Hepatocyte (in vitro differentiated cells): Measurements from ENCODE around the gene ALPK3. TPM values are rescaled to one million over a fixed set of nuclear protein-coding genes. Genes with fewer than 3 reads are reported as not detected.

ENCODE experiments used
- DNase-seq: peaks from one replicate; pipeline ENCODE4 v3.0.0-alpha.2; 2016; ENCODE audit warnings: low spot score
- H2AFZ ChIP-seq: fragments of 200-600 bp; sonication (generic); 2 replicates; pipeline ENCODE4 v1.6.0; 2016; ENCODE audit warnings: antibody characterized with exemption, mild to moderate bottlenecking
- H3K27ac ChIP-seq: fragments of 200-600 bp; sonication (generic); 2 replicates; pipeline ENCODE4 v1.5.1; 2016; ENCODE audit warnings: mild to moderate bottlenecking
- H3K27me3 ChIP-seq: fragments of 200-600 bp; sonication (generic); 2 replicates; pipeline ENCODE4 v1.6.1; 2016
- H3K36me3 ChIP-seq: fragments of 200-600 bp; sonication (generic); replicated peaks from 2 replicates; pipeline ENCODE4 v1.5.1; 2016; ENCODE audit warnings: low read depth; ENCODE audit not compliant: insufficient read depth
- H3K4me1 ChIP-seq: fragments of 200-600 bp; sonication (generic); 2 replicates; pipeline ENCODE4 v1.5.1; 2016; ENCODE audit warnings: mild to moderate bottlenecking, moderate library complexity; ENCODE audit not compliant: insufficient read depth
- H3K4me2 ChIP-seq: fragments of 200-600 bp; sonication (generic); 2 replicates; pipeline ENCODE4 v1.6.0; 2016
- H3K4me3 ChIP-seq: fragments of 200-600 bp; sonication (generic); 2 replicates; pipeline ENCODE4 v1.5.1; 2016; ENCODE audit warnings: mild to moderate bottlenecking
- H3K79me2 ChIP-seq: fragments of 200-600 bp; sonication (generic); 2 replicates; pipeline ENCODE4 v1.6.0; 2017; ENCODE audit warnings: mild to moderate bottlenecking
- H3K9me2 ChIP-seq: fragments of 200-600 bp; sonication (generic); replicated peaks from 2 replicates; pipeline ENCODE4 v1.6.0; 2017; ENCODE audit warnings: mild to moderate bottlenecking; ENCODE audit not compliant: insufficient read depth
- H3K9me3 ChIP-seq: fragments of 200-600 bp; sonication (generic); 2 replicates; pipeline ENCODE4 v1.5.1; 2016; ENCODE audit warnings: low read depth, mild to moderate bottlenecking
- H4K20me1 ChIP-seq: fragments of 200-600 bp; sonication (generic); 2 replicates; pipeline ENCODE4 v1.6.0; 2016; ENCODE audit warnings: mild to moderate bottlenecking; ENCODE audit not compliant: insufficient read depth, poor library complexity, severe bottlenecking
- EZH2 ChIP-seq: fragments of 200-600 bp; sonication (generic); IDR thresholded peaks from 2 replicates; pipeline ENCODE4 v1.6.1; 2016; ENCODE audit warnings: antibody characterized with exemption, mild to moderate bottlenecking, borderline replicate concordance
- EZH2phosphoT487 ChIP-seq: fragments of 200-600 bp; sonication (generic); IDR thresholded peaks from one replicate; pipeline ENCODE4 v1.6.1; 2018; ENCODE audit warnings: antibody characterized with exemption, mild to moderate bottlenecking, low read depth, moderate library complexity; ENCODE audit not compliant: unreplicated experiment, severe bottlenecking
- WGBS: methylation state at CpG from one replicate; pipeline ENCODE4 v1.1.6; 2016; ENCODE audit warnings: low lambda C conversion rate; ENCODE audit errors: missing lambda C conversion rate; 5-methylcytosine and 5-hydroxymethylcytosine counted together
- polyA plus RNA-seq: library from polyadenylated mRNA; unstranded; fragments of >200 nt; fragmentation: Nextera tagmentation; extraction: Ambion mirVana; gene quantifications from 2 replicates; pipeline ENCODE4 v1.2.1, GENCODE V29; 2016
- total RNA-seq: library from RNA; depleted of rRNA; stranded (reverse); fragments of >200 nt; gene quantifications from 2 replicates; pipeline ENCODE4 v1.2.3, GENCODE V29; 2014
- TF ChIP-seq, protein P1 (sequence below): fragments of 200-600 bp; sonication (generic); IDR thresholded peaks from 2 replicates; pipeline ENCODE4 v1.5.1; 2016; ENCODE audit warnings: antibody characterized with exemption, mild to moderate bottlenecking; ENCODE audit not compliant: poor library complexity

The ALPK3 gene, protein sequence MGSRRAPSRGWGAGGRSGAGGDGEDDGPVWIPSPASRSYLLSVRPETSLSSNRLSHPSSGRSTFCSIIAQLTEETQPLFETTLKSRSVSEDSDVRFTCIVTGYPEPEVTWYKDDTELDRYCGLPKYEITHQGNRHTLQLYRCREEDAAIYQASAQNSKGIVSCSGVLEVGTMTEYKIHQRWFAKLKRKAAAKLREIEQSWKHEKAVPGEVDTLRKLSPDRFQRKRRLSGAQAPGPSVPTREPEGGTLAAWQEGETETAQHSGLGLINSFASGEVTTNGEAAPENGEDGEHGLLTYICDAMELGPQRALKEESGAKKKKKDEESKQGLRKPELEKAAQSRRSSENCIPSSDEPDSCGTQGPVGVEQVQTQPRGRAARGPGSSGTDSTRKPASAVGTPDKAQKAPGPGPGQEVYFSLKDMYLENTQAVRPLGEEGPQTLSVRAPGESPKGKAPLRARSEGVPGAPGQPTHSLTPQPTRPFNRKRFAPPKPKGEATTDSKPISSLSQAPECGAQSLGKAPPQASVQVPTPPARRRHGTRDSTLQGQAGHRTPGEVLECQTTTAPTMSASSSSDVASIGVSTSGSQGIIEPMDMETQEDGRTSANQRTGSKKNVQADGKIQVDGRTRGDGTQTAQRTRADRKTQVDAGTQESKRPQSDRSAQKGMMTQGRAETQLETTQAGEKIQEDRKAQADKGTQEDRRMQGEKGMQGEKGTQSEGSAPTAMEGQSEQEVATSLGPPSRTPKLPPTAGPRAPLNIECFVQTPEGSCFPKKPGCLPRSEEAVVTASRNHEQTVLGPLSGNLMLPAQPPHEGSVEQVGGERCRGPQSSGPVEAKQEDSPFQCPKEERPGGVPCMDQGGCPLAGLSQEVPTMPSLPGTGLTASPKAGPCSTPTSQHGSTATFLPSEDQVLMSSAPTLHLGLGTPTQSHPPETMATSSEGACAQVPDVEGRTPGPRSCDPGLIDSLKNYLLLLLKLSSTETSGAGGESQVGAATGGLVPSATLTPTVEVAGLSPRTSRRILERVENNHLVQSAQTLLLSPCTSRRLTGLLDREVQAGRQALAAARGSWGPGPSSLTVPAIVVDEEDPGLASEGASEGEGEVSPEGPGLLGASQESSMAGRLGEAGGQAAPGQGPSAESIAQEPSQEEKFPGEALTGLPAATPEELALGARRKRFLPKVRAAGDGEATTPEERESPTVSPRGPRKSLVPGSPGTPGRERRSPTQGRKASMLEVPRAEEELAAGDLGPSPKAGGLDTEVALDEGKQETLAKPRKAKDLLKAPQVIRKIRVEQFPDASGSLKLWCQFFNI (N-terminal part only)
- total RNA-seq, result 25.3 and 25.9 TPM in 2 replicates
- 6.0 and 7.1 TPM in 2 replicates for polyA plus RNA-seq

DNA sequence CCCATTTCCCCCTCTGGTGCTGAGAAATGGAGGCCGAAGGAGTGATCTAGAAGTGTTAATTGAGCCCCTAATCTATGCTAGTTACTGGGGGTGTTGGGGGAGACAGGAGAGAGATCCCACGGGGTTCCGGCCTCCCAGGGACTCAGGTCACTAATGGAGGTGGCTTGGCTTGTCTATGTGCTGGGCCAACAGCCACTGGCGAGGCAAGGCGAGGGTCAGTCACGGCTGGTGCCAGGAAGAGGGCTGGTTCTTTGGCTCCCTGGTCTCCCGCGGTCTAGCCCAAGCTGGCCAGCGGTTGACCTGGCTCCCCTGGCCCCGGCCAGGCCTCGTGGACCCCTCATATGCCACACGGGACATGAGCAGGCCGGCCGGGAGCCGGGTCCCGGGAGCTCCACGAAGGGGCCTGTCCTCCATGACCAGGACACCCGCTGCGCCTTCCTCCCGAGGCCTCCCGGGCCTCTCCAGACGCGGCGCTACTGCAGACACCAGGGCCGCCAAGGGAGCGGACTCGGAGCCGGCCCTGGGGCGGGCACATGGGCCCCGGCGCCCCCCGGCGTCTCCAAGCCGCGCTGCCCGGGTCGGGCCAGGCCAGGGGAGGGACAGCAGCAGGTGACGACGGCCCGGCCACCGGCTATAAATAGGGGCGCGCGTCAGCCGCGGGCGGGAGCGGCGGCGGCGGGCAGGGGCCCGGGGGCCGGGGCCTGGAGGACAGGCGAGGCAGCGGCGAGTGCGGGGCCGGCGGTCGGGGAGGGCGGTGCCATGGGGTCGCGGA, at the start of gene ALPK3:
Gene ALPK3 (plus strand): TSS at position 663 of the 772 bp plus-strand sequence. CDS start 97 bp downstream, at position 760.
- TF ChIP-seq EZH2, result no peak
- TF ChIP-seq, protein P1, sequence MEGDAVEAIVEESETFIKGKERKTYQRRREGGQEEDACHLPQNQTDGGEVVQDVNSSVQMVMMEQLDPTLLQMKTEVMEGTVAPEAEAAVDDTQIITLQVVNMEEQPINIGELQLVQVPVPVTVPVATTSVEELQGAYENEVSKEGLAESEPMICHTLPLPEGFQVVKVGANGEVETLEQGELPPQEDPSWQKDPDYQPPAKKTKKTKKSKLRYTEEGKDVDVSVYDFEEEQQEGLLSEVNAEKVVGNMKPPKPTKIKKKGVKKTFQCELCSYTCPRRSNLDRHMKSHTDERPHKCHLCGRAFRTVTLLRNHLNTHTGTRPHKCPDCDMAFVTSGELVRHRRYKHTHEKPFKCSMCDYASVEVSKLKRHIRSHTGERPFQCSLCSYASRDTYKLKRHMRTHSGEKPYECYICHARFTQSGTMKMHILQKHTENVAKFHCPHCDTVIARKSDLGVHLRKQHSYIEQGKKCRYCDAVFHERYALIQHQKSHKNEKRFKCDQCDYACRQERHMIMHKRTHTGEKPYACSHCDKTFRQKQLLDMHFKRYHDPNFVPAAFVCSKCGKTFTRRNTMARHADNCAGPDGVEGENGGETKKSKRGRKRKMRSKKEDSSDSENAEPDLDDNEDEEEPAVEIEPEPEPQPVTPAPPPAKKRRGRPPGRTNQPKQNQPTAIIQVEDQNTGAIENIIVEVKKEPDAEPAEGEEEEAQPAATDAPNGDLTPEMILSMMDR, result peak; percentile 29
- Histone ChIP-seq H3K9me3 (no peaks in the 10 kb centered on the region), H3K36me3 (no peaks in the 10 kb centered on the region), H3K9me2 (no peaks in the 10 kb centered on the region), H3K27ac (peak within 1 kb of the TSS; percentile 99), H2AFZ (peak within 1 kb of the TSS; percentile 59), H3K4me2 (peak within 1 kb of the TSS; percentile 67), H3K4me1 (peaks cover 29% of the 10 kb centered on the region), H3K79me2 (peaks cover 30% of the 10 kb centered on the region), H3K27me3 (no peaks in the 10 kb centered on the region), H3K4me3 (peak within 1 kb of the TSS; percentile 20), H4K20me1 (no peaks in the 10 kb centered on the region)
- peak; percentile 87 for DNase-seq
- 39% methylated on average over 29 of the region's 63 CpGs for WGBS

DNA sequence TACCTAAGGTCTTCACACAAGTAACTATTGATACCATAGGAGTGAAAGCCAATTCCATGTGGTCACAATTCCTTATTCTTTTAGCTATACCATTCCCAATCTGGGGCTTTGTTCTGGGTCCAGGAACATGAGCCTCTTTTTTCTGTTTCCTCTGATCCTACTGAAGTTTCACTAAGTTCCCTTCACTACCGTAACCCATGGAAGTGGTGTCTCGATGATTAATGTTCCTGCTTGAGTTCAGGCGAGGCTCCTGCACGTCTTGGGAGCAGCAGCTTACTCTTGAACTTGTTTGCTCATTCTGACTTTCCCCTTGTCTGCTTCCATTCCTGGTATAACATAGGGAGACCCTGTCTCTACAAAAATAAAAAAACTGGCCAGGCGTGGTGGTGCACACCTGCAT, 45.1 kb upstream of the ALPK3 start:
- H4K20me1 ChIP-seq, result peaks cover 60% of the 10 kb centered on the region
- no peak for DNase-seq
- peaks cover 4% of the 10 kb centered on the region for H3K36me3 ChIP-seq
- H2AFZ ChIP-seq, result no peak overlapping the region
- WGBS, result 84% methylated on average over 5 of the region's 5 CpGs
- peaks cover 99% of the 10 kb centered on the region for H3K79me2 ChIP-seq
- no peaks in the 10 kb centered on the region for H3K9me3 ChIP-seq
- H3K4me3 ChIP-seq, result no peak overlapping the region
- H3K27ac ChIP-seq, result no peak overlapping the region
- no peaks in the 10 kb centered on the region for H3K4me1 ChIP-seq
- no peak overlapping the region for H3K4me2 ChIP-seq
- H3K27me3 ChIP-seq, result no peaks in the 10 kb centered on the region
- TF ChIP-seq EZH2 (no peak), EZH2phosphoT487 (no peak)
- TF ChIP-seq, protein P1, result no peak
- H3K9me2 ChIP-seq, result no peaks in the 10 kb centered on the region

DNA sequence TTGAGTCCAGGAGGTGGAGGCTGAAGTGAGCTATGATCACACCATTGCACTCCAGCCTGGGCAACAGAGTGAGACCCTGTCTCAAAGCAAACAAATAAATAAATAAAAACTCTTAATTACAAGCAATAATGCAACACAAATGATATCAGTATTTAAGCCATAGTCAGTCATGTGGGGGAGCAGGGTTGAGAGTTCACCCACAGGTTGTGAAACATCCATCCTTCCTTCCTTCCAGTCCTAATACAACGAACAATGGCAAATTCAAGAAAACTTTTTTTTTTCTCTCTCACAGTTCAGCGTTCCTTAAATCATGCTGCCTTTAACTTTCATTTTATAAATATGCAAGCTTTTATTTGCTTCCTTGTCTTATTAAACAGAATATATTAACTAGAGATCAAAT, 44.7 kb upstream of the ALPK3 start:
- H3K4me2 ChIP-seq, result no peak overlapping the region
- H3K27ac ChIP-seq, result no peak overlapping the region
- H3K79me2 ChIP-seq, result peaks cover 99% of the 10 kb centered on the region
- H3K9me3 ChIP-seq, result no peaks in the 10 kb centered on the region
- H3K4me1 ChIP-seq, result no peaks in the 10 kb centered on the region
- 87% methylated on average over 2 of the region's 2 CpGs for WGBS
- H4K20me1 ChIP-seq, result peaks cover 60% of the 10 kb centered on the region
- no peaks in the 10 kb centered on the region for H3K27me3 ChIP-seq
- no peak for DNase-seq
- TF ChIP-seq, protein P1, result no peak
- TF ChIP-seq EZH2 (no peak), EZH2phosphoT487 (no peak)
- H3K36me3 ChIP-seq, result peaks cover 4% of the 10 kb centered on the region
- H3K4me3 ChIP-seq, result no peak overlapping the region
- no peak overlapping the region for H2AFZ ChIP-seq
- no peaks in the 10 kb centered on the region for H3K9me2 ChIP-seq
